ENCODE results near the gene TTC7B. TPM values are rescaled to one million over a fixed set of nuclear protein-coding genes. Genes with fewer than 3 reads are reported as not detected.
A peak's percentile ranks its signal among the peaks of the same experiment; 100 is the strongest.

Gene TTC7B
- total RNA-seq, 1 experiment from 2014 or later = under 0.01 TPM

- H3K27ac ChIP-seq (ENCODE audit: low read length) = no peak overlapping the region
- no peak overlapping the region for H2AFZ ChIP-seq (ENCODE audit: low read length)
- H4K20me1 ChIP-seq (ENCODE audit: insufficient read depth, low read depth, low read length) = no peaks in the 10 kb centered on the region
- H3K9me2 ChIP-seq (replicated peaks; ENCODE audit: insufficient read depth, low read length) = no peaks in the 10 kb centered on the region
- DNase-seq = no peak
- no peak overlapping the region for H3K4me2 ChIP-seq (ENCODE audit: low read depth, low read length, poor library complexity, severe bottlenecking)
- no peaks in the 10 kb centered on the region for H3K79me2 ChIP-seq (ENCODE audit: low read length)
- no peaks in the 10 kb centered on the region for H3K9me3 ChIP-seq (ENCODE audit: low read length)
- no peaks in the 10 kb centered on the region for H3K36me3 ChIP-seq (ENCODE audit: insufficient read depth, low read length)
- no peaks in the 10 kb centered on the region for H3K27me3 ChIP-seq (ENCODE audit: low read length)
- H3K9ac ChIP-seq (ENCODE audit: low read length) = no peak overlapping the region
- no peak overlapping the region for H3K4me3 ChIP-seq (ENCODE audit: low read length)
- no peaks in the 10 kb centered on the region for H3K4me1 ChIP-seq (ENCODE audit: low read length)
Measured at GRCh38 chr14:90788031-90788430, 28.2 kb downstream of the TTC7B start.

DNA sequence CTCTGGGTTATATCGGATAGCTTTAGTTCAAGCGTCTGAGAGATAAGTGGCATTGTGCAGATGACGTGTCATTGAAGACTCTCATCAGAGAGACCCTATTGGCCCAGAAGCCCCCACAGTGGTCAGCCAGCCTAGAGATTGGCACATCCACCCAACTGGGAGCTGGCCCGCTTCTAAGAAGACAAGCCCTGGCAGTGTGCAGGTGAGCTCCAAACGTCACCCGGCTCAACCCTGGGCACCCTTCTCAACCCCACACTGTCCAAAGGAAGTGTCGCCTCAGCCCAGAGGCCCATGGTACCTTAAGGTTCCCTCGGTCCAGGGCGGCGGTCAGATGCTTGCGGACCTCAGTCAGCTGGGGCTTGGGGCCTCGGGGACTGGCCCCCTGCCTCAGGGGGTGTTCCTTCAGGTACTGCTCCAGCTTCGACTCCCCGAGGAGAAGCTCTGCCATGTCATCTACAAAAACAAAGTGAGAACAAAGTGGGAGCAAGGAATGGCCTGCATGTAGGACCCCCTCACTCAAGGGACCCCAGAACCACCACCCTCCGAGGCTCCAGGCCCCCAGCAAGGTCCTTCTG, 30.3 kb downstream of the TTC7B start:
- no peaks in the 10 kb centered on the region for H4K20me1 ChIP-seq (ENCODE audit: insufficient read depth, low read depth, low read length)
- no peaks in the 10 kb centered on the region for H3K79me2 ChIP-seq (ENCODE audit: low read length)
- no peak overlapping the region for H3K9ac ChIP-seq (ENCODE audit: low read length)
- H3K4me1 ChIP-seq (ENCODE audit: low read length) = no peaks in the 10 kb centered on the region
- no peaks in the 10 kb centered on the region for H3K9me3 ChIP-seq (ENCODE audit: low read length)
- no peaks in the 10 kb centered on the region for H3K9me2 ChIP-seq (replicated peaks; ENCODE audit: insufficient read depth, low read length)
- H3K4me3 ChIP-seq (ENCODE audit: low read length) = no peak overlapping the region
- H2AFZ ChIP-seq (ENCODE audit: low read length) = no peak overlapping the region
- DNase-seq = no peak
- H3K36me3 ChIP-seq (ENCODE audit: insufficient read depth, low read length) = no peaks in the 10 kb centered on the region
- H3K27me3 ChIP-seq (ENCODE audit: low read length) = no peaks in the 10 kb centered on the region
- H3K4me2 ChIP-seq (ENCODE audit: low read depth, low read length, poor library complexity, severe bottlenecking) = no peak overlapping the region
- H3K27ac ChIP-seq (ENCODE audit: low read length) = no peak overlapping the region

GRCh38 chr14:90785471-90785870, 30.8 kb downstream of the TTC7B start:
- no peaks in the 10 kb centered on the region for H3K4me1 ChIP-seq (ENCODE audit: low read length)
- no peaks in the 10 kb centered on the region for H3K9me2 ChIP-seq (replicated peaks; ENCODE audit: insufficient read depth, low read length)
- no peak overlapping the region for H3K4me2 ChIP-seq (ENCODE audit: low read depth, low read length, poor library complexity, severe bottlenecking)

DNA sequence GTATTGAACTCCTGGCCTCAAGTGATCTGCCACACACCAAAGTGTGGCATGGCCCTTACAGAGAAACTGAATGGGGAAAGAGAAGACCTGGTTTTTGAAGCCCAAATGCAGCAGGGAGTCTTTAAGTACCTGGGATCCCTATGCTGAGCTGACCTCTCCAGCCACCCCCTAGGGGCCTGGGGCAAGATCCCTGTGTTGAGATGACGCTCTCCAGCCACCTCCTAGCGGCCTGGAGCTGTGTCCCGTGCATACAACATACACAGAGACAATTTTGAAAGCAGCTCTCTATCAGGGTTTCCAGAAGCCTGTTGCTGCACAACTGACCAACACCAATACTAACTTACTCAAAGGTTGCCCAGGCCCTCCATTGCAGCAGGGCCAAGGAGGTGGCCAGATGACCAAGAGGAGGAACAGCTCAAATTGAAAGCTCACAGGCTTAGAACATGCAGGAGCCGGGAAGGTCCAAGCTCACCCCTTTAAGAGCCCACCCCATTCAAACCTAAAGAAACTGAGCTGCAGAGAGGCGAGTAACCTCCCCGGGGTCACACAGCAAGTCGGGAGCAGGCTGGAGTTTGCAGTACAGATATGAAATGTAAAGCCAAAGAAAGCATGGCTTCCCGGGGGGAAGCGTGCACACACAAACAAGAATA, 31.5 kb downstream of the TTC7B start:
- H2AFZ ChIP-seq (ENCODE audit: low read length) = peak overlapping the region; percentile 72; the same call in 1 of the 2 replicates
- no peaks in the 10 kb centered on the region for H4K20me1 ChIP-seq (ENCODE audit: insufficient read depth, low read depth, low read length)
- H3K4me3 ChIP-seq (ENCODE audit: low read length) = no peak overlapping the region
- H3K9ac ChIP-seq (ENCODE audit: low read length) = no peak overlapping the region
- H3K4me1 ChIP-seq (ENCODE audit: low read length) = no peaks in the 10 kb centered on the region
- no peaks in the 10 kb centered on the region for H3K79me2 ChIP-seq (ENCODE audit: low read length)
- no peaks in the 10 kb centered on the region for H3K27me3 ChIP-seq (ENCODE audit: low read length)
- DNase-seq = no peak
- no peak overlapping the region for H3K4me2 ChIP-seq (ENCODE audit: low read depth, low read length, poor library complexity, severe bottlenecking)
- no peaks in the 10 kb centered on the region for H3K9me3 ChIP-seq (ENCODE audit: low read length)
- H3K9me2 ChIP-seq (replicated peaks; ENCODE audit: insufficient read depth, low read length) = no peaks in the 10 kb centered on the region
- no peaks in the 10 kb centered on the region for H3K36me3 ChIP-seq (ENCODE audit: insufficient read depth, low read length)
- no peak overlapping the region for H3K27ac ChIP-seq (ENCODE audit: low read length)

More at GRCh38 chr14:90785471-90785870, 30.8 kb downstream of the TTC7B start:
- H2AFZ ChIP-seq (ENCODE audit: low read length) = peak overlapping the region; percentile 72; the same call in 1 of the 2 replicates
- H3K36me3 ChIP-seq (ENCODE audit: insufficient read depth, low read length) = no peaks in the 10 kb centered on the region
- no peaks in the 10 kb centered on the region for H3K27me3 ChIP-seq (ENCODE audit: low read length)
- no peak for DNase-seq
- H3K79me2 ChIP-seq (ENCODE audit: low read length) = no peaks in the 10 kb centered on the region
- no peak overlapping the region for H3K4me3 ChIP-seq (ENCODE audit: low read length)
- H3K9me3 ChIP-seq (ENCODE audit: low read length) = no peaks in the 10 kb centered on the region
- no peaks in the 10 kb centered on the region for H4K20me1 ChIP-seq (ENCODE audit: insufficient read depth, low read depth, low read length)
- no peak overlapping the region for H3K9ac ChIP-seq (ENCODE audit: low read length)
- no peak overlapping the region for H3K27ac ChIP-seq (ENCODE audit: low read length)

GRCh38 chr14:90783344-90783743, 32.9 kb downstream of the TTC7B start:
- no peaks in the 10 kb centered on the region for H3K27me3 ChIP-seq (ENCODE audit: low read length)

GRCh38 chr14:90782892-90783291, 33.3 kb downstream of the TTC7B start:
- no peak overlapping the region for H2AFZ ChIP-seq (ENCODE audit: low read length)
- no peak overlapping the region for H3K4me3 ChIP-seq (ENCODE audit: low read length)
- DNase-seq = no peak
- H3K27ac ChIP-seq (ENCODE audit: low read length) = no peak overlapping the region
- H3K4me1 ChIP-seq (ENCODE audit: low read length) = no peaks in the 10 kb centered on the region
- H3K4me2 ChIP-seq (ENCODE audit: low read depth, low read length, poor library complexity, severe bottlenecking) = no peak overlapping the region
- no peaks in the 10 kb centered on the region for H3K79me2 ChIP-seq (ENCODE audit: low read length)
- H3K36me3 ChIP-seq (ENCODE audit: insufficient read depth, low read length) = no peaks in the 10 kb centered on the region
- no peaks in the 10 kb centered on the region for H3K9me2 ChIP-seq (replicated peaks; ENCODE audit: insufficient read depth, low read length)
- H3K9me3 ChIP-seq (ENCODE audit: low read length) = no peaks in the 10 kb centered on the region
- no peak overlapping the region for H3K9ac ChIP-seq (ENCODE audit: low read length)
- no peaks in the 10 kb centered on the region for H4K20me1 ChIP-seq (ENCODE audit: insufficient read depth, low read depth, low read length)
- no peaks in the 10 kb centered on the region for H3K27me3 ChIP-seq (ENCODE audit: low read length)

More at GRCh38 chr14:90783344-90783743, 32.9 kb downstream of the TTC7B start:
- Histone ChIP-seq H3K9ac (ENCODE audit: low read length) (no peak overlapping the region), H4K20me1 (ENCODE audit: insufficient read depth, low read depth, low read length) (no peaks in the 10 kb centered on the region), H3K4me3 (ENCODE audit: low read length) (no peak overlapping the region), H3K36me3 (ENCODE audit: insufficient read depth, low read length) (no peaks in the 10 kb centered on the region), H3K9me3 (ENCODE audit: low read length) (no peaks in the 10 kb centered on the region), H3K4me1 (ENCODE audit: low read length) (no peaks in the 10 kb centered on the region), H3K79me2 (ENCODE audit: low read length) (no peaks in the 10 kb centered on the region), H3K9me2 (replicated peaks; ENCODE audit: insufficient read depth, low read length) (no peaks in the 10 kb centered on the region), H3K27ac (ENCODE audit: low read length) (no peak overlapping the region), H3K4me2 (ENCODE audit: low read depth, low read length, poor library complexity, severe bottlenecking) (no peak overlapping the region), H2AFZ (ENCODE audit: low read length) (no peak overlapping the region)
- no peak for DNase-seq

GRCh38 chr14:90781876-90782275, 34.4 kb downstream of the TTC7B start:
- no peak overlapping the region for H3K27ac ChIP-seq (ENCODE audit: low read length)
- no peaks in the 10 kb centered on the region for H3K27me3 ChIP-seq (ENCODE audit: low read length)
- H3K4me3 ChIP-seq (ENCODE audit: low read length) = no peak overlapping the region
- no peaks in the 10 kb centered on the region for H4K20me1 ChIP-seq (ENCODE audit: insufficient read depth, low read depth, low read length)
- no peaks in the 10 kb centered on the region for H3K36me3 ChIP-seq (ENCODE audit: insufficient read depth, low read length)
- H3K9me2 ChIP-seq (replicated peaks; ENCODE audit: insufficient read depth, low read length) = no peaks in the 10 kb centered on the region
- H2AFZ ChIP-seq (ENCODE audit: low read length) = no peak overlapping the region
- DNase-seq = no peak
- no peaks in the 10 kb centered on the region for H3K79me2 ChIP-seq (ENCODE audit: low read length)
- no peak overlapping the region for H3K9ac ChIP-seq (ENCODE audit: low read length)
- H3K9me3 ChIP-seq (ENCODE audit: low read length) = no peaks in the 10 kb centered on the region
- H3K4me1 ChIP-seq (ENCODE audit: low read length) = no peaks in the 10 kb centered on the region
- H3K4me2 ChIP-seq (ENCODE audit: low read depth, low read length, poor library complexity, severe bottlenecking) = no peak overlapping the region

DNA sequence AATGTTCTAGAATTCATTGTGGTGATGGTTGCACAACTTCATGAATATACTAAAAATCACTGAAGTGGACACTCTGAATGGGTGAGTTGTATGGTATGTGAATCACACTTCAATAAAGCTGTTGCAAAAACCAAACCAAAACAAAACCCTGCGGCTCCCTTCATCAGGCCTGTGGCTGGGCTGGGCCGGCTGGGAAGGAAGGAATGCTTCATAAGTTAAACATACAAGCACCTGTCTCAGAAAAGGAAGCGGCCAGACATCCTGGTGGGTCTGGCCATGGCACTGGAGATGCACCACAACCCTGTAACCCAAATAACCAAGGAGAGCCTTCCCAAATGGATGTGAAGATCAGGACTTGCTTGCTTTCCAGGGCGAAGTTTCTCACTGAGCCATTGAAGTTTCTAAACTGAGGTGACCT, 34.9 kb downstream of the TTC7B start:
- Histone ChIP-seq H3K9me3 (ENCODE audit: low read length) (no peaks in the 10 kb centered on the region), H3K4me2 (ENCODE audit: low read depth, low read length, poor library complexity, severe bottlenecking) (no peak overlapping the region), H3K79me2 (ENCODE audit: low read length) (no peaks in the 10 kb centered on the region), H3K27me3 (ENCODE audit: low read length) (no peaks in the 10 kb centered on the region), H3K9ac (ENCODE audit: low read length) (no peak overlapping the region), H2AFZ (ENCODE audit: low read length) (no peak overlapping the region), H3K4me3 (ENCODE audit: low read length) (no peak overlapping the region), H4K20me1 (ENCODE audit: insufficient read depth, low read depth, low read length) (no peaks in the 10 kb centered on the region), H3K36me3 (ENCODE audit: insufficient read depth, low read length) (no peaks in the 10 kb centered on the region), H3K4me1 (ENCODE audit: low read length) (no peaks in the 10 kb centered on the region), H3K9me2 (replicated peaks; ENCODE audit: insufficient read depth, low read length) (no peaks in the 10 kb centered on the region), H3K27ac (ENCODE audit: low read length) (no peak overlapping the region)
- DNase-seq = no peak
